HG03159 (cell line): ENCODE results near the gene DHRS7B.
"Not testable (repeated sequence)": the region's sequence is repeated elsewhere in the genome, so short reads cannot be mapped to it uniquely, and the experiment has no call there.

Source experiments
- ATAC-seq: cut with Tn5 transposase; IDR thresholded peaks from one replicate; pipeline ENCODE4 v1.9.1; 2021; ENCODE audit warnings: mild to moderate bottlenecking, moderate library complexity; ENCODE audit not compliant: unreplicated experiment

DHRS7B gene

GRCh38 chr17:21204935-21205334 is 78.2 kb downstream of the DHRS7B start:
- no peak for ATAC-seq

GRCh38 chr17:21208352-21208751 is 81.6 kb downstream of the DHRS7B start:
- no peak for ATAC-seq

- ATAC-seq = no peak
Measured at GRCh38 chr17:21209511-21210175, 82.9 kb downstream of the DHRS7B start.

GRCh38 chr17:21210411-21211076 is 83.8 kb downstream of the DHRS7B start:
- ATAC-seq = no peak

GRCh38 chr17:21211825-21212479 is 85.2 kb downstream of the DHRS7B start:
- ATAC-seq = no peak

GRCh38 chr17:21212826-21213637 is 86.3 kb downstream of the DHRS7B start:
- ATAC-seq = peak; percentile 0

- ATAC-seq = peak; percentile 23
Measured at GRCh38 chr17:21213638-21214014, 86.9 kb downstream of the DHRS7B start.

GRCh38 chr17:21214015-21214776 is 87.4 kb downstream of the DHRS7B start, which contains the start of gene TMEM11:
Gene TMEM11 (minus strand): TSS chr17:21214161. CDS start chr17:21214152, 9 bp downstream.
- peak; percentile 88 for ATAC-seq

GRCh38 chr17:21214777-21215541 is 88.2 kb downstream of the DHRS7B start:
- peak; percentile 16 for ATAC-seq

- ATAC-seq = no peak
Measured at GRCh38 chr17:21215935-21216334, 89.2 kb downstream of the DHRS7B start.

- ATAC-seq = no peak
Measured at GRCh38 chr17:21217346-21217745, 90.6 kb downstream of the DHRS7B start.

- ATAC-seq = no peak
Measured at GRCh38 chr17:21218101-21218500, 91.3 kb downstream of the DHRS7B start.

- no peak for ATAC-seq
Measured at GRCh38 chr17:21218831-21219380, 92.1 kb downstream of the DHRS7B start.

GRCh38 chr17:21223086-21223485 is 96.3 kb downstream of the DHRS7B start:
- no peak for ATAC-seq

GRCh38 chr17:21227277-21227676 is 100.5 kb downstream of the DHRS7B start:
- not testable (repeated sequence) for ATAC-seq

- ATAC-seq = no peak
Measured at GRCh38 chr17:21228111-21228510, 101.3 kb downstream of the DHRS7B start.

- no peak for ATAC-seq
Measured at GRCh38 chr17:21228845-21229244, 102.1 kb downstream of the DHRS7B start.

- no peak for ATAC-seq
Measured at GRCh38 chr17:21231533-21231932, 104.8 kb downstream of the DHRS7B start.

GRCh38 chr17:21232033-21232749 is 105.4 kb downstream of the DHRS7B start:
- no peak for ATAC-seq
